Measurements from ENCODE around the gene ROR2.

- no peak for TF ChIP-seq ZNF75D (CRISPR knock-in tag; IDR thresholded peaks at IDR 0.05; ENCODE audit: borderline replicate concordance)
- no peak for TF ChIP-seq ZNF337 (CRISPR knock-in tag; IDR thresholded peaks at IDR 0.05; ENCODE audit: borderline replicate concordance, low read depth)
- TF ChIP-seq MBD4 (IDR thresholded peaks at IDR 0.05; ENCODE audit: borderline replicate concordance, low read length): no peak
- TF ChIP-seq ZNF263 (CRISPR knock-in tag; IDR thresholded peaks at IDR 0.05): no peak
- TF ChIP-seq MXI1 (IDR thresholded peaks at IDR 0.05; ENCODE audit: borderline replicate concordance, low read depth, low read length): no peak
- TF ChIP-seq XRCC5 (optimal IDR thresholded peaks at IDR 0.05; ENCODE audit: low read length): no peak
- TF ChIP-seq ZNF484 (CRISPR knock-in tag; IDR thresholded peaks at IDR 0.05; ENCODE audit: borderline replicate concordance, low read depth): no peak
- TF ChIP-seq CTCF (CRISPR knock-in tag; IDR thresholded peaks at IDR 0.05): no peak
- no peak for TF ChIP-seq REST (IDR thresholded peaks at IDR 0.05; ENCODE audit: borderline replicate concordance in 1 of 2, low read depth in 1 of 2, low read length in 2 of 2)
Measured at GRCh38 chr9:91852801-91853347, 97.2 kb downstream of the ROR2 start.
